ENCODE data around the gene ESRRA.

DNA sequence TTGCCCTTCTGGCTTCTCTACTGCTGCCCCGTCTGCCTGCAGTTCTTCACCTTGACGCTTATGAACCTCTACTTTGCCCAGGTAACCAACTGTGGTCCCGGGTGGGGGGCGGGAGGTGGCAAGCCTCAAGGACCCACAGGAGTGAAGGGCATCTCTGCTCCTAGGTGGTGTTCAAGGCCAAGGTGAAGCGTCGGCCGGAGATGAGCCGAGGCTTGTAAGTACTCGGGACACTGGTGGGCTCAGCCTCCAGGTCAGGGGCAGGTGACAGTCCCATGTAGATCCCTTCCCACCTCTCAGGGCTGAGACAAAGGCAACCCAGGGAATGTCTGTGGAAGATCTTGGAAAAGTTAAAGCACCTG, 18.5 kb upstream of the ESRRA start:
- TF ChIP-seq NFRKB (IDR thresholded peaks at IDR 0.05): no peak
- TF ChIP-seq ELF4 (IDR thresholded peaks at IDR 0.05): no peak
- no peak for TF ChIP-seq CTBP1 (IDR thresholded peaks at IDR 0.05; ENCODE audit: borderline replicate concordance)
- no peak for TF ChIP-seq SP1 (IDR thresholded peaks at IDR 0.05)
- TF ChIP-seq FOXM1 (IDR thresholded peaks at IDR 0.05; ENCODE audit: borderline replicate concordance): no peak
- TF ChIP-seq SUZ12 (IDR thresholded peaks at IDR 0.05): no peak
- TF ChIP-seq BHLHE40 (IDR thresholded peaks at IDR 0.05; ENCODE audit: borderline replicate concordance): no peak
- no peak for TF ChIP-seq FOXA1 (IDR thresholded peaks at IDR 0.05)
- no peak for TF ChIP-seq HDGF (IDR thresholded peaks at IDR 0.05; ENCODE audit: borderline replicate concordance)
- no peak for TF ChIP-seq ZNF384 (IDR thresholded peaks at IDR 0.05)
- TF ChIP-seq TARDBP (IDR thresholded peaks at IDR 0.05): no peak
- no peak for TF ChIP-seq FOXK2 (IDR thresholded peaks at IDR 0.05)

Measured in HEK293T (cell line).